GM18867 (cell line): Measurements from ENCODE around the gene C12orf57.

Experiments
- ATAC-seq: cut with Tn5 transposase; IDR thresholded peaks from one replicate; pipeline ENCODE4 v1.9.1; 2021; ENCODE audit warnings: mild to moderate bottlenecking, moderate library complexity; ENCODE audit not compliant: unreplicated experiment

C12orf57 gene

GRCh38 chr12:6963016-6963731 is 19.4 kb downstream of the C12orf57 start:
- no peak for ATAC-seq

- no peak for ATAC-seq
These were observed 20.1 kb downstream of the C12orf57 start for GRCh38 chr12:6963791-6964413.

- no peak for ATAC-seq
These were observed 20.8 kb downstream of the C12orf57 start for GRCh38 chr12:6964605-6965025.

GRCh38 chr12:6965026-6965661 is 21.3 kb downstream of the C12orf57 start:
- peak; percentile 49 for ATAC-seq

GRCh38 chr12:6965714-6966113 is 21.9 kb downstream of the C12orf57 start:
- ATAC-seq: no peak

- ATAC-seq: no peak
These were observed 22.5 kb downstream of the C12orf57 start for GRCh38 chr12:6966351-6966750.

- no peak for ATAC-seq
These were observed 23.9 kb downstream of the C12orf57 start for GRCh38 chr12:6967651-6968100.

- no peak for ATAC-seq
These were observed 24.6 kb downstream of the C12orf57 start for GRCh38 chr12:6968426-6968825.

- ATAC-seq: peak; percentile 6
These were observed 26.3 kb downstream of the C12orf57 start for GRCh38 chr12:6970096-6970527.

GRCh38 chr12:6974180-6974579 is 30.4 kb downstream of the C12orf57 start:
- ATAC-seq: no peak

- ATAC-seq: no peak
These were observed 31.6 kb downstream of the C12orf57 start for GRCh38 chr12:6975297-6976032.

- ATAC-seq: no peak
These were observed 33.8 kb downstream of the C12orf57 start for GRCh38 chr12:6977653-6978052.

- no peak for ATAC-seq
These were observed 34.4 kb downstream of the C12orf57 start for GRCh38 chr12:6978188-6978587.

- ATAC-seq: no peak
These were observed 34.8 kb downstream of the C12orf57 start for GRCh38 chr12:6978611-6979011.

- ATAC-seq: no peak
These were observed 35.2 kb downstream of the C12orf57 start for GRCh38 chr12:6979021-6979420.

GRCh38 chr12:6979453-6979852 is 35.6 kb downstream of the C12orf57 start:
- ATAC-seq: no peak

- no peak for ATAC-seq
These were observed 36.3 kb downstream of the C12orf57 start for GRCh38 chr12:6980075-6980474.

- ATAC-seq: no peak
These were observed 36.9 kb downstream of the C12orf57 start for GRCh38 chr12:6980740-6981139.

- no peak for ATAC-seq
These were observed 37.6 kb downstream of the C12orf57 start for GRCh38 chr12:6981152-6982052.

- ATAC-seq: no peak
These were observed 38.7 kb downstream of the C12orf57 start for GRCh38 chr12:6982532-6982931.
